Testis (tissue), 5 donors: Measurements from ENCODE around the gene FAM234A. TPM values are rescaled to one million over a fixed set of nuclear protein-coding genes. Genes with fewer than 3 reads are reported as not detected.
A peak's percentile ranks its signal among the peaks of the same experiment; 100 is the strongest.

ENCODE experiments used
- DNase-seq: peaks from one replicate; pipeline ENCODE4 v3.0.0-alpha.2; 2019
- H3K27ac ChIP-seq, 2 donors: fragments of 200-600 bp; sonication (generic); one replicate each; pipeline ENCODE4 v1.5.1; 2019
- H3K27me3 ChIP-seq: fragments of 200-600 bp; sonication (generic); one replicate; pipeline ENCODE4 v1.5.1; 2019
- H3K36me3 ChIP-seq: fragments of 200-600 bp; sonication (generic); one replicate; pipeline ENCODE4 v1.5.1; 2017; ENCODE audit warnings: low read depth; ENCODE audit errors: missing control alignments
- H3K4me1 ChIP-seq: fragments of 200-600 bp; sonication (generic); one replicate; pipeline ENCODE4 v1.5.1; 2019
- H3K4me3 ChIP-seq, 2 donors: fragments of 200-600 bp; sonication (generic); one replicate each; pipeline ENCODE4 v1.5.1; 2017 to 2019
- H3K9me3 ChIP-seq: fragments of 200-600 bp; sonication (generic); one replicate; pipeline ENCODE4 v1.5.1; 2017
- POLR2A ChIP-seq: fragments of 450-650 bp; IDR thresholded peaks from one replicate; pipeline ENCODE4 v1.6.1; 2017; ENCODE audit warnings: antibody characterized with exemption, mild to moderate bottlenecking, moderate library complexity
- WGBS, 2 donors: methylation state at CpG; one replicate each; pipeline ENCODE4 v1.1.5; 2018; 5-methylcytosine and 5-hydroxymethylcytosine counted together
- intact Hi-C: fragments of 100-400 bp; cut with DNase I; formaldehyde crosslinking; loops from one replicate; pipeline ENCODE4 v1.15.1; 2023; ENCODE audit warnings: low total_unique reads
- long read RNA-seq, 2 donors: transcript quantifications; one replicate each; lab custom pipeline, GENCODE V29; 2026
- polyA plus RNA-seq: library from polyadenylated mRNA; stranded (reverse); fragments of 350-450 nt; fragmentation: Illumina TruSeq; extraction: RNeasy Lipid Tissue Mini Kit (QIAGEN cat#74804); gene quantifications from one replicate; pipeline ENCODE4 v1.2.3, GENCODE V29; 2014; ENCODE audit warnings: low read depth, low replicate concordance; ENCODE audit not compliant: insufficient read depth
- total RNA-seq, 2 donors: library from RNA; depleted of rRNA; stranded (reverse); fragments of >200 nt; gene quantifications; one replicate each; pipeline ENCODE4 v1.2.3, GENCODE V29; 2016
- TF ChIP-seq, protein P1 (sequence below), 3 experiments: fragments of 450-650 bp in 2 of 3; fragments of 200-600 bp in 1 of 3; sonication (generic) in 1 of 3; IDR thresholded peaks; one replicate each; pipeline ENCODE4 v1.5.1; 2016 to 2019; ENCODE audit warnings: antibody characterized with exemption in 3 of 3, mild to moderate bottlenecking in 2 of 3, moderate library complexity in 1 of 3

The FAM234A gene
- 100 to 1,000 TPM; 151 to 168 TPM for total RNA-seq
- polyA plus RNA-seq, result 89.7 TPM
- long read RNA-seq, donor 1, transcript FAM234A-203 (13 exons, 3,213 nt), result major isoform, 12 of 53 reads
- long read RNA-seq, donor 1, partial matches to known transcripts, result 41 of 53 reads
- long read RNA-seq, donor 1, other reads (novel, unspliced or antisense), result 0 of 53 reads
- long read RNA-seq, donor 2, partial matches to known transcripts, result 48 of 52 reads
- long read RNA-seq, donor 2, other reads (novel, unspliced or antisense), result 0 of 52 reads

DNA sequence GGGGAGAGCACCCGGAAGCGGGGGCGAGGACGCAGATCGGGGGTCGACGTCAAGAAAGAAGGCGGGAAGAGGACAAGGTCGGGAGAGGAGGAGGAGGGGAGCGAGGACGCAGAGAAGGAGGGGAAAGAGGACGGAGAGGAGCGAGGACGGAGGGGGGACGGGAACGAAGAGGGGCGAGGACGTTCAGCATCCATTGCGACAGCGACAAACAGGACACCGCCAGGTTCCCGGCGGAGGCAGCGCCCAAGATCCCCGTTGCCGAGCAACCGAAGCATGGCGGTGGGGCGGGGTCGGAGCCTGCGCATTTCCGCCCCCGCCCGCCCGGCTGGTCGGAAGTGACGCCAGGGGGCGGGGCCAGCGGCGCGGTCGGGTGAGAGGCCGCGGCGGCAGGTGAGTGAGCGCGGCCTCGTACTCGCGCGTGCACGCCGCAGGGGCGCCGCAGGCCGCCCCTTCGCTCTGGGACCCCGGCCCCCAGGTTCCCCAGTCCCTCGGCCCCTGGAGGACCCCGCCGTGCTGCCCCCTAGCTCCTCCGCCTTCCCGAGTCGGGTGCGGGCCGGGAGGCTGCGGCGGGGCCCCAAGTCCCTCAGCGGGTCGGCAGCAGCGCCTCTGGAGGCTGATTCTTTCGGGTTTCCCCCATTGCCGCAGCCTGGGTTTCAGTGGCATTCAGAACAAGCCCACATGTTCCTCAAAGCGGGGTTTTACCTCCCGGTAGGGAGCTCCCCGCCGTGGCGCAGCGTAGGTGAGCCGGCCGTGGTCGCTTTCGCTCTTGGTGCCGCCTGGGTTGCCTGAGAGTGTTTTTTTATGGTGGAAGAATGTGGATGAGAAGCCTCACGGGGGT, at the start of gene FAM234A:
Gene FAM234A (plus strand): TSS at position 354 of the 838 bp plus-strand sequence. CDS start 19,593 bp downstream, outside the sequence.
- Histone ChIP-seq H3K36me3 (no peaks in the 10 kb centered on the region), H3K27me3 (no peaks in the 10 kb centered on the region), H3K9me3 (no peaks in the 10 kb centered on the region), H3K4me3 (peak within 1 kb of the TSS; percentile 68 to 95), H3K27ac (peak within 1 kb of the TSS; percentile 80 to 99), H3K4me1 (no peaks in the 10 kb centered on the region)
- 0 to 1% methylated on average over 40 to 85 of the region's 85 CpGs for WGBS, 2 donors
- intact Hi-C loops, result no loop called here
- TF ChIP-seq, protein P1, sequence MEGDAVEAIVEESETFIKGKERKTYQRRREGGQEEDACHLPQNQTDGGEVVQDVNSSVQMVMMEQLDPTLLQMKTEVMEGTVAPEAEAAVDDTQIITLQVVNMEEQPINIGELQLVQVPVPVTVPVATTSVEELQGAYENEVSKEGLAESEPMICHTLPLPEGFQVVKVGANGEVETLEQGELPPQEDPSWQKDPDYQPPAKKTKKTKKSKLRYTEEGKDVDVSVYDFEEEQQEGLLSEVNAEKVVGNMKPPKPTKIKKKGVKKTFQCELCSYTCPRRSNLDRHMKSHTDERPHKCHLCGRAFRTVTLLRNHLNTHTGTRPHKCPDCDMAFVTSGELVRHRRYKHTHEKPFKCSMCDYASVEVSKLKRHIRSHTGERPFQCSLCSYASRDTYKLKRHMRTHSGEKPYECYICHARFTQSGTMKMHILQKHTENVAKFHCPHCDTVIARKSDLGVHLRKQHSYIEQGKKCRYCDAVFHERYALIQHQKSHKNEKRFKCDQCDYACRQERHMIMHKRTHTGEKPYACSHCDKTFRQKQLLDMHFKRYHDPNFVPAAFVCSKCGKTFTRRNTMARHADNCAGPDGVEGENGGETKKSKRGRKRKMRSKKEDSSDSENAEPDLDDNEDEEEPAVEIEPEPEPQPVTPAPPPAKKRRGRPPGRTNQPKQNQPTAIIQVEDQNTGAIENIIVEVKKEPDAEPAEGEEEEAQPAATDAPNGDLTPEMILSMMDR (IDR thresholded peaks at IDR 0.05), result peak; percentile 11 to 40 (median 16)
- peak; percentile 93 for TF ChIP-seq POLR2A
- DNase-seq, result peak; percentile 95

- DNase-seq, result no peak
- Histone ChIP-seq H3K27ac (no peak overlapping the region), H3K4me3 (no peak overlapping the region), H3K9me3 (no peaks in the 10 kb centered on the region), H3K4me1 (peaks cover 11% of the 10 kb centered on the region), H3K36me3 (no peaks in the 10 kb centered on the region), H3K27me3 (no peaks in the 10 kb centered on the region)
- WGBS, 2 donors, result 77 to 79% methylated on average over 10 to 13 of the region's 13 CpGs
- TF ChIP-seq, protein P1 (IDR thresholded peaks at IDR 0.05), result no peak
- TF ChIP-seq POLR2A, result no peak
- intact Hi-C loops, result no loop called here
Measured at GRCh38 chr16:185213-185612, 49.4 kb upstream of the FAM234A start.

DNA sequence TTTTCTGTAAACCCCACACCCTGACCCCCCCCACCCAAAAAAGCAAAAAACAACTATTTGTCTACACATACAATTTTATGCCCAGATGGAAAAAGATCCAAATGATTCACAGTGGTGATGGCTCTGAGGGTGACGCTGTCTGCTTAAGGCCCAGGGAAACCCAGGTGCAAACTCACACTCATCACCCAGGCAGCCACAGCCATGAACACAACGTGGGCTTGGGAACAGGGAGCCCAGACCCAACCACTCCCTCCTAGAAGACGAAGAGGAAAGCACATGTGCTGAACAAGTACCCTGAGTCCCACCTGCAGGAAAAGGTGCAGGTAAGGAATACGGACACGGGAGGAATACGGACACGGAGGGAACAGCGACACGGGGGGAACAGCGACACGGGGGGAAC, 48.9 kb upstream of the FAM234A start:
- Histone ChIP-seq H3K4me3 (no peak overlapping the region), H3K36me3 (no peaks in the 10 kb centered on the region), H3K4me1 (peaks cover 7% of the 10 kb centered on the region), H3K27ac (no peak overlapping the region), H3K9me3 (no peaks in the 10 kb centered on the region), H3K27me3 (no peaks in the 10 kb centered on the region)
- 65 to 69% methylated on average over 6 of the region's 11 CpGs for WGBS, 2 donors
- intact Hi-C loops, result no loop called here
- DNase-seq, result no peak
- TF ChIP-seq, protein P1 (IDR thresholded peaks at IDR 0.05), result no peak
- no peak for TF ChIP-seq POLR2A

DNA sequence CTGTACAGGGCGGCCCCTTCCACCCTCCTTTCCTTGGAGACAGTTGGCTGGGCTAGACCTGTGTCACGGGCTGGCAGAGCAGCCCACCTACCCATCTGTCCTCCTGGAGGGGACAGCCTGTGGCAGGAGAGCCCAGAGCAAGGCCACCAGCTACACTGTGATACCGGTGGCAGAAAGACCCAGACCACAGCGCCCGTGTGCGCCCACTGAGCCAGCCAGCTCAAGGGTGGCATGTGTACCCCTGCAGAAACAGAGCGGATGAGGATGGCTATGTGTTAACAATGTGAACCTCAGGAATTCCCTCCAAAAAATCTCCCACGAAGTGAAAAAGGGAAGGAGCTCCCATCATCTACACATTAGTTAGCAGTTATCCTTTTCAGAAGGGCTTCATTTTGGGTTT, 47.3 kb upstream of the FAM234A start:
- DNase-seq, result no peak
- H3K36me3 ChIP-seq, result no peaks in the 10 kb centered on the region
- intact Hi-C loops, result no loop called here
- H3K27ac ChIP-seq, result no peak overlapping the region
- no peak overlapping the region for H3K4me3 ChIP-seq
- 89 to 92% methylated on average over 4 to 8 of the region's 8 CpGs for WGBS, 2 donors
- no peaks in the 10 kb centered on the region for H3K9me3 ChIP-seq
- H3K27me3 ChIP-seq, result no peaks in the 10 kb centered on the region
- H3K4me1 ChIP-seq, result no peaks in the 10 kb centered on the region
- TF ChIP-seq POLR2A, result no peak
- TF ChIP-seq, protein P1 (IDR thresholded peaks at IDR 0.05), result no peak
